Loucy (cell line): ENCODE results near the gene SVOPL.

Source experiments
- EZH2phosphoT487 ChIP-seq: fragments of 200-600 bp; IDR thresholded peaks from 2 replicates; pipeline ENCODE4 v1.6.1; 2018; ENCODE audit warnings: antibody characterized with exemption, mild to moderate bottlenecking, moderate library complexity, borderline replicate concordance
- TF ChIP-seq, protein P1 (sequence below): fragments of 200-600 bp; sonication (generic); conservative IDR thresholded peaks from 2 replicates; pipeline ENCODE4 v1.5.1; 2014; ENCODE audit warnings: mild to moderate bottlenecking, antibody characterized with exemption, low read length

- TF ChIP-seq, protein P1, sequence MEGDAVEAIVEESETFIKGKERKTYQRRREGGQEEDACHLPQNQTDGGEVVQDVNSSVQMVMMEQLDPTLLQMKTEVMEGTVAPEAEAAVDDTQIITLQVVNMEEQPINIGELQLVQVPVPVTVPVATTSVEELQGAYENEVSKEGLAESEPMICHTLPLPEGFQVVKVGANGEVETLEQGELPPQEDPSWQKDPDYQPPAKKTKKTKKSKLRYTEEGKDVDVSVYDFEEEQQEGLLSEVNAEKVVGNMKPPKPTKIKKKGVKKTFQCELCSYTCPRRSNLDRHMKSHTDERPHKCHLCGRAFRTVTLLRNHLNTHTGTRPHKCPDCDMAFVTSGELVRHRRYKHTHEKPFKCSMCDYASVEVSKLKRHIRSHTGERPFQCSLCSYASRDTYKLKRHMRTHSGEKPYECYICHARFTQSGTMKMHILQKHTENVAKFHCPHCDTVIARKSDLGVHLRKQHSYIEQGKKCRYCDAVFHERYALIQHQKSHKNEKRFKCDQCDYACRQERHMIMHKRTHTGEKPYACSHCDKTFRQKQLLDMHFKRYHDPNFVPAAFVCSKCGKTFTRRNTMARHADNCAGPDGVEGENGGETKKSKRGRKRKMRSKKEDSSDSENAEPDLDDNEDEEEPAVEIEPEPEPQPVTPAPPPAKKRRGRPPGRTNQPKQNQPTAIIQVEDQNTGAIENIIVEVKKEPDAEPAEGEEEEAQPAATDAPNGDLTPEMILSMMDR, result no peak
- no peak for TF ChIP-seq EZH2phosphoT487
Measured at GRCh38 chr7:138665249-138665648, 35.9 kb downstream of the SVOPL start.
